Upper lobe of left lung (tissue), 6 donors: ENCODE results near the gene EPS15. TPM values are rescaled to one million over a fixed set of nuclear protein-coding genes. Genes with fewer than 3 reads are reported as not detected.

Source experiments
- ATAC-seq, 2 donors: fragments of 200-7000 bp; cut with Tn5 transposase; one replicate each; pipeline ENCODE4 v1.9.1; 2022; ENCODE audit warnings: mild to moderate bottlenecking in 2 of 2, moderate library complexity in 2 of 2; ENCODE audit not compliant: low FRiP score in 2 of 2
- DNase-seq, 2 donors: peaks; one replicate each; pipeline ENCODE4 v3.0.0-alpha.2; 2019 to 2020
- H3K27ac ChIP-seq, 4 donors: fragments of 200-600 bp; sonication (generic); one replicate each; pipeline ENCODE4 v1.5.1; 2016 to 2019
- H3K27me3 ChIP-seq, 4 donors: fragments of 200-600 bp; sonication (generic); one replicate each; pipeline ENCODE4 v1.5.1; 2017 to 2019
- H3K36me3 ChIP-seq, 4 donors: fragments of 200-600 bp; sonication (generic); one replicate each; pipeline ENCODE4 v1.5.1; 2016 to 2019
- H3K4me1 ChIP-seq, 4 donors: fragments of 200-600 bp; sonication (generic); one replicate each; pipeline ENCODE4 v1.5.1; 2018 to 2019
- H3K4me3 ChIP-seq, 4 donors: fragments of 200-600 bp; sonication (generic); one replicate each; pipeline ENCODE4 v1.5.1; 2017 to 2019; ENCODE audit warnings: mild to moderate bottlenecking in 2 of 4, moderate library complexity in 1 of 4
- H3K9me3 ChIP-seq, 4 donors: fragments of 200-600 bp; sonication (generic); one replicate each; pipeline ENCODE4 v1.5.1; 2018 to 2019
- CTCF ChIP-seq, 6 experiments: fragments of 450-650 bp in 4 of 6; fragments of 200-600 bp in 2 of 6; sonication (generic) in 2 of 6; IDR thresholded peaks; one replicate each; pipeline ENCODE4 v1.5.1; 2016 to 2019; ENCODE audit warnings: antibody characterized with exemption in 6 of 6
- EP300 ChIP-seq, 4 donors: sonication (generic); formaldehyde crosslinking; IDR thresholded peaks; one replicate each; pipeline ENCODE4 v1.5.1; 2017; ENCODE audit warnings: antibody characterized with exemption in 4 of 4, control low read depth in 2 of 4
- POLR2A ChIP-seq, 4 donors: fragments of 450-650 bp; IDR thresholded peaks; one replicate each; pipeline ENCODE4 v1.5.1; 2016 to 2017; ENCODE audit warnings: antibody characterized with exemption in 4 of 4, mild to moderate bottlenecking in 2 of 4
- POLR2AphosphoS5 ChIP-seq, 2 donors: sonication (generic); formaldehyde crosslinking; IDR thresholded peaks; one replicate each; pipeline ENCODE4 v1.5.1; 2017; ENCODE audit warnings: antibody characterized with exemption in 2 of 2
- WGBS, 2 donors: methylation state at CpG; one replicate each; pipeline ENCODE4 v1.1.5; 2017 to 2018; 5-methylcytosine and 5-hydroxymethylcytosine counted together
- small RNA-seq, 4 donors: library from RNA; depleted of rRNA; stranded (forward); fragments of <200 nt; gene quantifications; one replicate each; pipeline ENCODE3, GENCODE V24; 2016
- total RNA-seq, 6 donors: library from RNA; depleted of rRNA in 4 of 6; stranded (reverse); fragments of >200 nt in 4 of 6; gene quantifications; one replicate each; pipeline versions ENCODE4 v1.1.0 to v1.2.1, GENCODE V29; 2016 to 2021
- donor health status: DM: no; HTN: no; CAD: no; lungs with moderate emphysema.
- donor health status: DM: no; HTN: yes; CAD: no; lungs with severe emphysema.

Gene EPS15
- total RNA-seq, 6 donors from 2014 or later: 50.4 to 181 (median 73.3) TPM

- Histone ChIP-seq H3K36me3 (no peaks in the 10 kb centered on the region), H3K27me3 (no peaks in the 10 kb centered on the region), H3K9me3 (no peaks in the 10 kb centered on the region), H3K4me1 (peaks cover 0 to 12% (median 4%) of the 10 kb centered on the region in 4 donors), H3K27ac (no peak overlapping the region), H3K4me3 (no peak overlapping the region)
- WGBS, 2 donors: 58 to 77% methylated on average over 5 of the region's 5 CpGs
- DNase-seq (peak in 1 of 2 donors; percentile 62), ATAC-seq (no peak)
- TF ChIP-seq POLR2AphosphoS5 (IDR thresholded peaks at IDR 0.05): no peak
- no peak for TF ChIP-seq EP300 (IDR thresholded peaks at IDR 0.05)
- TF ChIP-seq POLR2A (IDR thresholded peaks at IDR 0.05): no peak
- no peak for TF ChIP-seq CTCF (IDR thresholded peaks at IDR 0.05)
These were observed 212.1 kb downstream of the EPS15 start for GRCh38 chr1:51306950-51307349.

GRCh38 chr1:51305371-51305823 lies 213.7 kb downstream of the EPS15 start:
- H3K4me1 ChIP-seq: peaks cover 0 to 8% (median 4%) of the 10 kb centered on the region in 4 donors
- TF ChIP-seq POLR2A (IDR thresholded peaks at IDR 0.05) (no peak), EP300 (IDR thresholded peaks at IDR 0.05) (no peak), CTCF (IDR thresholded peaks at IDR 0.05) (no peak), POLR2AphosphoS5 (IDR thresholded peaks at IDR 0.05) (no peak)
- H3K4me3 ChIP-seq: no peak overlapping the region
- DNase-seq (no peak), ATAC-seq (no peak)
- H3K9me3 ChIP-seq: no peaks in the 10 kb centered on the region
- no peak overlapping the region for H3K27ac ChIP-seq
- 63 to 81% methylated on average over 1 to 4 of the region's 4 CpGs for WGBS, 2 donors
- H3K36me3 ChIP-seq: no peaks in the 10 kb centered on the region
- no peaks in the 10 kb centered on the region for H3K27me3 ChIP-seq

GRCh38 chr1:51304360-51304759 lies 214.7 kb downstream of the EPS15 start:
- H3K36me3 ChIP-seq: no peaks in the 10 kb centered on the region
- no peak for TF ChIP-seq POLR2A (IDR thresholded peaks at IDR 0.05)
- TF ChIP-seq EP300 (IDR thresholded peaks at IDR 0.05): no peak
- TF ChIP-seq CTCF (IDR thresholded peaks at IDR 0.05): no peak
- TF ChIP-seq POLR2AphosphoS5 (IDR thresholded peaks at IDR 0.05): no peak
- no peak overlapping the region for H3K27ac ChIP-seq
- no peak overlapping the region for H3K4me3 ChIP-seq
- no peaks in the 10 kb centered on the region for H3K9me3 ChIP-seq
- H3K4me1 ChIP-seq: peaks cover 0 to 8% (median 4%) of the 10 kb centered on the region in 4 donors
- H3K27me3 ChIP-seq: no peaks in the 10 kb centered on the region
- DNase-seq (no peak), ATAC-seq (no peak)
- WGBS, 2 donors: 38 to 60% methylated on average over 1 of the region's 1 CpG

Small RNA genes lying within 50 kb of the gene (small RNA-seq; reads per million reads assigned to genes)
- gene RNU6-1281P (0 reads per million in 4 donors), gene RNU6-877P (0 reads per million in 4 donors)

Other genes with a start within 250 kb of the EPS15 start
- 10 to 100 TPM; 33.0 to 96.4 (median 55.7) TPM for gene TTC39A, start 188.7 kb downstream of the EPS15 start, total RNA-seq
- gene OSBPL9, start 97.8 kb upstream of the EPS15 start, total RNA-seq: 100 to 1,000 TPM in 3 of 6 donors, 10 to 100 TPM in 3; 55.7 to 271 (median 94.9) TPM